Esophagus squamous epithelium (tissue), 4 donors: ENCODE data around the gene GUK1.
A peak's percentile ranks its signal among the peaks of the same experiment; 100 is the strongest.

Source experiments
- POLR2A ChIP-seq, 4 donors: fragments of 450-650 bp; IDR thresholded peaks; one replicate each; pipeline ENCODE4 v1.6.1; 2017; ENCODE audit warnings: antibody characterized with exemption in 4 of 4, mild to moderate bottlenecking in 4 of 4, moderate library complexity in 3 of 4
- TF ChIP-seq, protein P1 (sequence below), 6 experiments: fragments of 450-650 bp in 4 of 6; fragments of 200-600 bp in 2 of 6; sonication (generic) in 2 of 6; IDR thresholded peaks; one replicate each; pipeline ENCODE4 v1.5.1; 2016 to 2019; ENCODE audit warnings: antibody characterized with exemption in 6 of 6, mild to moderate bottlenecking in 4 of 6, moderate library complexity in 4 of 6

DNA sequence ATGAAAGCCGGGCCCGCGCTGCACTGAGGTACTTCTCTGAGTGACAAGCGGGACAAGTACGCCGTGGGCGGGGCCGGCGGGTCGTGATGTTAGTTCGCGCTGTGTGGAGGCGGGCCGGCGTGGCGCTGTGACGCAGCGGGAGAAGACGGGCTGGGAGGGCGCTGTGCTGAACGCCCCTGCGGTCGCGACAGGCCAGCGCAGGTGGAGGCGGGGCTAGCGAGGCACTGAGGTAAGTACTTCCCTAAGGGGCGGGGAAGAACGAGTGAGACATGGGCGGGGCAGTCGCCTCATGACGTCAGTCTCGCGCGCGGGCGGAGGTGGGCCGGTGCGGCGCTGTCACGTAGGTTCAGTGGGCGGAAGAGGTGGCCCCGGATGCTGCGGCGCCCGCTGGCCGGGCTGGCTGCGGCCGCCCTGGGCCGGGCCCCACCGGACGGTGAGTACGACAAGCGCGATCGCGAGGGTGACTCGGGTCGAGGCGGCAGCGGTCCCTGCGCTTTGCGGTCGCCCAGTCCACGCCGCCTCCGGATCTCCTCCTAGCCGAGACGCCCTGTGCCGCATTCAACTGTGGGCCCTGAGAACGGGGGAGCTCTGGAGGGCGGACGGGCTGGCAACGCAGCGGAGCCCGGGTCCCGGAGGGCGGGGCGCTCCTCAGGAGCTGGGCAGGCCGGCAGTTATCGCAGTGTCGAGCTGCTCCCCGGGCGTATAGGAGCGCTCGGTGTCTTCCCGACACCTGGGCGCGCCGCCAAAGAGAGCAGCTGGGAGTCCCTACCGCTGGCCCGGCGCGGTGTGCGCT is at the start of gene GUK1:
- peak in 3 of 4 donors; percentile 98 to 99 (median 99) for TF ChIP-seq POLR2A (IDR thresholded peaks at IDR 0.05)
- TF ChIP-seq, protein P1, sequence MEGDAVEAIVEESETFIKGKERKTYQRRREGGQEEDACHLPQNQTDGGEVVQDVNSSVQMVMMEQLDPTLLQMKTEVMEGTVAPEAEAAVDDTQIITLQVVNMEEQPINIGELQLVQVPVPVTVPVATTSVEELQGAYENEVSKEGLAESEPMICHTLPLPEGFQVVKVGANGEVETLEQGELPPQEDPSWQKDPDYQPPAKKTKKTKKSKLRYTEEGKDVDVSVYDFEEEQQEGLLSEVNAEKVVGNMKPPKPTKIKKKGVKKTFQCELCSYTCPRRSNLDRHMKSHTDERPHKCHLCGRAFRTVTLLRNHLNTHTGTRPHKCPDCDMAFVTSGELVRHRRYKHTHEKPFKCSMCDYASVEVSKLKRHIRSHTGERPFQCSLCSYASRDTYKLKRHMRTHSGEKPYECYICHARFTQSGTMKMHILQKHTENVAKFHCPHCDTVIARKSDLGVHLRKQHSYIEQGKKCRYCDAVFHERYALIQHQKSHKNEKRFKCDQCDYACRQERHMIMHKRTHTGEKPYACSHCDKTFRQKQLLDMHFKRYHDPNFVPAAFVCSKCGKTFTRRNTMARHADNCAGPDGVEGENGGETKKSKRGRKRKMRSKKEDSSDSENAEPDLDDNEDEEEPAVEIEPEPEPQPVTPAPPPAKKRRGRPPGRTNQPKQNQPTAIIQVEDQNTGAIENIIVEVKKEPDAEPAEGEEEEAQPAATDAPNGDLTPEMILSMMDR (IDR thresholded peaks at IDR 0.05): peak in 5 of 6 experiments; percentile 8 to 55 (median 44)
